RWPE2 (cell line): Measurements from ENCODE around the gene FIBCD1.
"Not testable (repeated sequence)": the region's sequence is repeated elsewhere in the genome, so short reads cannot be mapped to it uniquely, and the experiment has no call there.

Source experiments
- ATAC-seq: fragments of 200-7000 bp; cut with Tn5 transposase; 3 replicates; pipeline ENCODE4 v1.9.1; 2021; ENCODE audit warnings: low read depth
- DNase-seq: peaks from one replicate; pipeline ENCODE4 v3.0.0-alpha.2; 2020; ENCODE audit warnings: low spot score
- H3K27ac ChIP-seq: fragments of 450-650 bp; 2 replicates; pipeline ENCODE4 v1.5.1; 2017; ENCODE audit warnings: mild to moderate bottlenecking; ENCODE audit not compliant: poor library complexity, severe bottlenecking
- H3K27me3 ChIP-seq: fragments of 250-450 bp; sonication (Bioruptor Pico); 2 replicates; pipeline ENCODE4 v1.5.1; 2021; ENCODE audit warnings: mild to moderate bottlenecking, moderate library complexity; ENCODE audit not compliant: insufficient read depth, poor library complexity, severe bottlenecking
- H3K36me3 ChIP-seq: fragments of 250-450 bp; sonication (Bioruptor Pico); 2 replicates; pipeline ENCODE4 v1.5.1; 2020; ENCODE audit warnings: low read depth, mild to moderate bottlenecking, moderate library complexity
- H3K4me1 ChIP-seq: fragments of 250-450 bp; sonication (Bioruptor Pico); 2 replicates; pipeline ENCODE4 v1.5.1; 2021; ENCODE audit warnings: mild to moderate bottlenecking, moderate library complexity; ENCODE audit not compliant: insufficient read depth, poor library complexity, severe bottlenecking
- H3K4me3 ChIP-seq: fragments of 250-450 bp; sonication (Bioruptor Pico); 2 replicates; pipeline ENCODE4 v1.5.1; 2021; ENCODE audit warnings: mild to moderate bottlenecking, moderate library complexity; ENCODE audit not compliant: severe bottlenecking
- H3K9me3 ChIP-seq: fragments of 250-450 bp; sonication (Bioruptor Pico); 2 replicates; pipeline ENCODE4 v1.5.1; 2021; ENCODE audit warnings: mild to moderate bottlenecking, moderate library complexity; ENCODE audit not compliant: severe bottlenecking
- TF ChIP-seq, protein P1 (sequence below): fragments of 450-650 bp; IDR thresholded peaks from one replicate; pipeline ENCODE4 v1.5.1; 2017; ENCODE audit warnings: mild to moderate bottlenecking, moderate library complexity; ENCODE audit not compliant: poor library complexity, severe bottlenecking

Gene FIBCD1

GRCh38 chr9:130955947-130956621, 17.0 kb upstream of the FIBCD1 start:
- H3K9me3 ChIP-seq: peaks cover 10% of the 10 kb centered on the region
- TF ChIP-seq, protein P1, sequence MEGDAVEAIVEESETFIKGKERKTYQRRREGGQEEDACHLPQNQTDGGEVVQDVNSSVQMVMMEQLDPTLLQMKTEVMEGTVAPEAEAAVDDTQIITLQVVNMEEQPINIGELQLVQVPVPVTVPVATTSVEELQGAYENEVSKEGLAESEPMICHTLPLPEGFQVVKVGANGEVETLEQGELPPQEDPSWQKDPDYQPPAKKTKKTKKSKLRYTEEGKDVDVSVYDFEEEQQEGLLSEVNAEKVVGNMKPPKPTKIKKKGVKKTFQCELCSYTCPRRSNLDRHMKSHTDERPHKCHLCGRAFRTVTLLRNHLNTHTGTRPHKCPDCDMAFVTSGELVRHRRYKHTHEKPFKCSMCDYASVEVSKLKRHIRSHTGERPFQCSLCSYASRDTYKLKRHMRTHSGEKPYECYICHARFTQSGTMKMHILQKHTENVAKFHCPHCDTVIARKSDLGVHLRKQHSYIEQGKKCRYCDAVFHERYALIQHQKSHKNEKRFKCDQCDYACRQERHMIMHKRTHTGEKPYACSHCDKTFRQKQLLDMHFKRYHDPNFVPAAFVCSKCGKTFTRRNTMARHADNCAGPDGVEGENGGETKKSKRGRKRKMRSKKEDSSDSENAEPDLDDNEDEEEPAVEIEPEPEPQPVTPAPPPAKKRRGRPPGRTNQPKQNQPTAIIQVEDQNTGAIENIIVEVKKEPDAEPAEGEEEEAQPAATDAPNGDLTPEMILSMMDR: no peak
- no peaks in the 10 kb centered on the region for H3K36me3 ChIP-seq
- no peaks in the 10 kb centered on the region for H3K4me1 ChIP-seq
- DNase-seq: no peak
- no peak overlapping the region for H3K27ac ChIP-seq
- ATAC-seq: no peak
- no peak overlapping the region for H3K4me3 ChIP-seq
- no peaks in the 10 kb centered on the region for H3K27me3 ChIP-seq

- not testable (repeated sequence) for H3K27me3 ChIP-seq, ATAC-seq, H3K36me3 ChIP-seq, H3K4me1 ChIP-seq, H3K27ac ChIP-seq, DNase-seq, H3K4me3 ChIP-seq
- H3K9me3 ChIP-seq: peaks cover 14% of the 10 kb centered on the region
Measured at GRCh38 chr9:130954925-130955324, 15.9 kb upstream of the FIBCD1 start.

DNA sequence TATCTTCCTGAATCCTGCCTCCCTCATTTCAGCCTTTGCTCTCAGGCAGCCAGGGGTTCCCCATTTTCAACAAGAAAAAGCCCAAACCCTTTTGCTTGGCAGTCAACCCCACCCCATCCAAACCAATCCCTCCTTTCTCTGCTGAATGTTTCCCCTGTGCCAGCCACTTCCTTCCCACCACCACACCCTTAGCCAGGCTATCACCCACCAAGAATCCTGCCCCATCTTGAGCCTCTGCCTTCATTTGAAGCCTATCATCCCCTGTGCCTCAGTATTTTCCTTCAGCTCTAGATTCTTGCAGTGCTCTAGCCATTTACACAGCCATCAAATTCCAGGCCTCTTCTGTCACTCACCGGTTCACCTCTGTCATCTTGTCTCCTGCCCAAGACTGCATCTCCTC, 15.3 kb upstream of the FIBCD1 start:
- TF ChIP-seq, protein P1: no peak
- no peaks in the 10 kb centered on the region for H3K4me1 ChIP-seq
- H3K27me3 ChIP-seq: no peaks in the 10 kb centered on the region
- H3K36me3 ChIP-seq: no peaks in the 10 kb centered on the region
- no peak overlapping the region for H3K27ac ChIP-seq
- H3K4me3 ChIP-seq: no peak overlapping the region
- H3K9me3 ChIP-seq: peaks cover 19% of the 10 kb centered on the region
- DNase-seq (no peak), ATAC-seq (no peak)

DNA sequence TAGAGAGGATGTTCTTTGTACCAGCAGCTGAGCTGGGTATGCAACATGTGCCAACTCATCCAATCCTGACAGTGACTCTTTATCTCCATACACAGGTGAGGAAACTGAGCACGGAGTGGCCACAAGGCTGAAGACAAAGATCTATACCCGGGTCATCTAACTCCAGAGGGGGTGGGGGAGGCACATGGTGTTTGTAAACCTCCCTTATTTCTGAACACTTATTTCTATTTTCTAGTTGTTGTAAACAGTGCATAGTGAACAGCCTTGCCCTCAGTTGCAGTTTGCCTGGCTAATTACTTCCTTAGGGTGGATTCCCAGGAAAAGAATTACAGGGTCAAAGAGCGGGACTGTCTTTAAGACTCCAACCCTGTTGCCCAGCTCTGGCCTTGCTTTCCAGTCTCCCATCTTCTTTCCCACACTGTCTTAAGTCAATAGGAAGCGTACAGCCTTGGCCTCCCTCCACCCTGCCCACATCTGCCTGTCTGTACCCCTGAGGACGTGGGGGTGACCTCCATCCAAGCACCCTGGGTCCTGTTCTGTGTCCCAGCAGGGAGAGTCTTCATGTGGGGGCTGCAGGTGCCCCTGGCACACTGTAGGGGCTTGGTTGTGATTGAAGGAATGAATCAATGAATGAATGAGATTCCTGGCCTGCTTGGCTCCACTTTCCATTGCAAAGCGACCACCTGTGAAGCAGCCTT, 13.2 kb upstream of the FIBCD1 start:
- Histone ChIP-seq H3K4me1 (peaks cover 18% of the 10 kb centered on the region), H3K9me3 (peaks cover 15% of the 10 kb centered on the region), H3K36me3 (no peaks in the 10 kb centered on the region), H3K27me3 (no peaks in the 10 kb centered on the region), H3K4me3 (no peak overlapping the region), H3K27ac (no peak overlapping the region)
- ATAC-seq (no peak), DNase-seq (no peak)
- TF ChIP-seq, protein P1: no peak

DNA sequence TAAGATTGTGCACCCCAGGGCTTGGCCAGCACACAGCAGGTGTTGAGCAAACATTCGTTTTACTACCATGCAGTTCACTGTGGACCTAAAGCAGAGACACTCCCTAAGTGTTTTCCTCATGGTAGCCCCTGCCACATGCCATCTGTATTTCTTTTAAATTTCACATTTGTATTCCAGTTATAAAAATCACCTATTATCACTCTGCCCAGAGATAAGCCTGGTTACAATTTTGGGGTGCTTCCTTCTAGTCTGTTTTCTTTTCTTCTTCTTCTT, 10.9 kb upstream of the FIBCD1 start:
- TF ChIP-seq, protein P1: no peak

More for the DNA sequence above, 10.9 kb upstream of the FIBCD1 start:
- Histone ChIP-seq H3K27ac (no peak overlapping the region), H3K4me1 (peaks cover 27% of the 10 kb centered on the region), H3K9me3 (peaks cover 20% of the 10 kb centered on the region), H3K27me3 (no peaks in the 10 kb centered on the region), H3K4me3 (no peak overlapping the region), H3K36me3 (no peaks in the 10 kb centered on the region)
- ATAC-seq: no peak
- no peak for DNase-seq
